Right atrium auricular region (tissue), 2 donors: ENCODE results near the gene TDP1. TPM values are rescaled to one million over a fixed set of nuclear protein-coding genes. Genes with fewer than 3 reads are reported as not detected.

ENCODE experiments used
- DNase-seq: peaks from one replicate; pipeline ENCODE4 v3.0.0-alpha.2; 2019; ENCODE audit warnings: low spot score
- H3K27ac ChIP-seq, 2 donors: fragments of 200-600 bp; sonication (generic); 1 replicate in 1 of 2; 2 replicates in 1 of 2; pipeline ENCODE4 v1.5.1; 2016 to 2019
- H3K27me3 ChIP-seq, 2 donors: fragments of 200-600 bp; sonication (generic); one replicate each; pipeline versions ENCODE4 v1.5.1 to v1.6.0; 2017 to 2019
- H3K36me3 ChIP-seq: fragments of 200-600 bp; sonication (generic); one replicate; pipeline ENCODE4 v1.5.1; 2016
- H3K4me1 ChIP-seq, 2 donors: fragments of 200-600 bp; sonication (generic); one replicate each; pipeline versions ENCODE4 v1.5.1 to v1.6.0; 2017 to 2019
- H3K4me3 ChIP-seq, 2 donors: fragments of 200-600 bp; sonication (generic); 1 replicate in 1 of 2; 2 replicates in 1 of 2; pipeline ENCODE4 v1.5.1; 2017 to 2019; ENCODE audit warnings: mild to moderate bottlenecking in 1 of 2, moderate library complexity in 1 of 2
- H3K9me3 ChIP-seq, 2 donors: fragments of 200-600 bp; sonication (generic); one replicate each; pipeline ENCODE4 v1.5.1; 2019
- CTCF ChIP-seq, 2 donors: fragments of 200-600 bp; sonication (generic); IDR thresholded peaks; one replicate each; pipeline ENCODE4 v1.5.1; 2019; ENCODE audit warnings: antibody characterized with exemption in 2 of 2
- total RNA-seq, 2 donors: library from RNA; depleted of rRNA; stranded (reverse); fragments of >200 nt; gene quantifications; one replicate each; pipeline ENCODE4 v1.1.0, GENCODE V29; 2016

The TDP1 gene
- total RNA-seq = 1 to 10 TPM; 1.6 to 2.8 TPM

- no peaks in the 10 kb centered on the region for H3K36me3 ChIP-seq
- DNase-seq = peak; percentile 95
- no peak for TF ChIP-seq CTCF (IDR thresholded peaks at IDR 0.05)
- H3K9me3 ChIP-seq = no peaks in the 10 kb centered on the region
- peaks cover 0 to 27% of the 10 kb centered on the region in 2 donors for H3K4me1 ChIP-seq
- H3K27ac ChIP-seq = peak within 1 kb of the TSS; percentile 86 to 93
- peak within 1 kb of the TSS; percentile 81 to 97 for H3K4me3 ChIP-seq
- H3K27me3 ChIP-seq = no peaks in the 10 kb centered on the region
These were observed at the start of gene TDP1 for GRCh38 chr14:89955745-89956660. TSS of gene TDP1 (plus strand) at chr14:89955927. CDS start at chr14:89963115, 7,188 bp downstream.

GRCh38 chr14:89906000-89906399 lies 49.7 kb upstream of the TDP1 start:
- no peak overlapping the region for H3K27ac ChIP-seq
- TF ChIP-seq CTCF (IDR thresholded peaks at IDR 0.05) = no peak
- no peaks in the 10 kb centered on the region for H3K4me1 ChIP-seq
- H3K4me3 ChIP-seq = no peak overlapping the region
- no peaks in the 10 kb centered on the region for H3K36me3 ChIP-seq
- H3K9me3 ChIP-seq = no peaks in the 10 kb centered on the region
- H3K27me3 ChIP-seq = no peaks in the 10 kb centered on the region
- no peak for DNase-seq

- Histone ChIP-seq H3K27me3 (no peaks in the 10 kb centered on the region), H3K4me3 (no peak overlapping the region), H3K9me3 (no peaks in the 10 kb centered on the region), H3K4me1 (peaks cover 0 to 11% of the 10 kb centered on the region in 2 donors), H3K27ac (no peak overlapping the region), H3K36me3 (no peaks in the 10 kb centered on the region)
- TF ChIP-seq CTCF (IDR thresholded peaks at IDR 0.05) = no peak
- no peak for DNase-seq
These were observed 48.1 kb upstream of the TDP1 start for GRCh38 chr14:89907655-89908054.

- no peaks in the 10 kb centered on the region for H3K27me3 ChIP-seq
- H3K36me3 ChIP-seq = no peaks in the 10 kb centered on the region
- no peak for TF ChIP-seq CTCF (IDR thresholded peaks at IDR 0.05)
- DNase-seq = no peak
- H3K4me1 ChIP-seq = peaks cover 0 to 11% of the 10 kb centered on the region in 2 donors
- H3K4me3 ChIP-seq = no peak overlapping the region
- H3K9me3 ChIP-seq = no peaks in the 10 kb centered on the region
- no peak overlapping the region for H3K27ac ChIP-seq
These were observed 46.8 kb upstream of the TDP1 start for GRCh38 chr14:89908712-89909450.

- TF ChIP-seq CTCF (IDR thresholded peaks at IDR 0.05) = no peak
- Histone ChIP-seq H3K36me3 (no peaks in the 10 kb centered on the region), H3K27me3 (no peaks in the 10 kb centered on the region), H3K27ac (no peak overlapping the region), H3K9me3 (no peaks in the 10 kb centered on the region), H3K4me1 (peaks cover 0 to 11% of the 10 kb centered on the region in 2 donors), H3K4me3 (no peak overlapping the region)
- DNase-seq = no peak
These were observed 46.1 kb upstream of the TDP1 start for GRCh38 chr14:89909586-89909985.
